Uterus (tissue), 4 donors: ENCODE measurements around the gene CHRD. TPM values are rescaled to one million over a fixed set of nuclear protein-coding genes. Genes with fewer than 3 reads are reported as not detected.

Experiments used
- DNase-seq, 2 donors: peaks; one replicate each; pipeline ENCODE4 v3.0.0-alpha.2; 2019 to 2020
- H3K27ac ChIP-seq, 2 donors: fragments of 200-600 bp; sonication (generic); 1 replicate in 1 of 2; 2 replicates in 1 of 2; pipeline ENCODE4 v1.5.1; 2016 to 2018
- H3K27me3 ChIP-seq, 2 donors: fragments of 200-600 bp; sonication (generic); one replicate each; pipeline ENCODE4 v1.5.1; 2018 to 2019; ENCODE audit warnings: control low read depth in 1 of 2
- H3K36me3 ChIP-seq, 2 donors: fragments of 200-600 bp; sonication (generic); one replicate each; pipeline ENCODE4 v1.5.1; 2019; ENCODE audit warnings: control low read depth in 1 of 2
- H3K4me1 ChIP-seq, 2 donors: fragments of 200-600 bp; sonication (generic); one replicate each; pipeline ENCODE4 v1.5.1; 2018 to 2019; ENCODE audit warnings: control low read depth in 1 of 2
- H3K4me3 ChIP-seq, 2 donors: fragments of 200-600 bp; sonication (generic); 1 replicate in 1 of 2; 2 replicates in 1 of 2; pipeline ENCODE4 v1.5.1; 2018 to 2019; ENCODE audit warnings: mild to moderate bottlenecking in 1 of 2
- H3K9me3 ChIP-seq, 2 donors: fragments of 200-600 bp; sonication (generic); one replicate each; pipeline ENCODE4 v1.5.1; 2019; ENCODE audit warnings: control low read depth in 1 of 2
- POLR2A ChIP-seq, 2 donors: fragments of 450-650 bp; IDR thresholded peaks; one replicate each; pipeline ENCODE4 v1.6.1; 2016; ENCODE audit warnings: antibody characterized with exemption in 2 of 2, mild to moderate bottlenecking in 1 of 2, moderate library complexity in 1 of 2
- intact Hi-C: fragments of 100-400 bp; cut with DNase I; formaldehyde crosslinking; loops from one replicate; pipeline ENCODE4 v1.15.1; 2023; ENCODE audit warnings: low total_unique reads
- total RNA-seq, 4 donors: library from RNA; depleted of rRNA in 3 of 4; stranded (reverse); fragments of >200 nt in 3 of 4; gene quantifications; one replicate each; pipeline versions ENCODE4 v1.1.0 to v1.2.4, GENCODE V29; 2014 to 2023
- TF ChIP-seq, protein P1 (sequence below), 4 experiments: fragments of 200-600 bp in 2 of 4; fragments of 450-650 bp in 2 of 4; sonication (generic) in 2 of 4; IDR thresholded peaks; one replicate each; pipeline ENCODE4 v1.5.1; 2016 to 2019; ENCODE audit warnings: antibody characterized with exemption in 4 of 4, mild to moderate bottlenecking in 2 of 4, moderate library complexity in 1 of 4
- donor health status: DM: yes; HTN: yes; CAD: no.

Gene CHRD
- total RNA-seq, 4 donors from 2014 or later, result 15.9 to 57.1 (median 30.7) TPM

GRCh38 chr3:184377882-184378445, 1.9 kb upstream of the CHRD start, which contains the start of gene THPO:
THPO (minus strand) TSS chr3:184378207; CDS start chr3:184376259, 1,948 bp downstream.
- Histone ChIP-seq H3K9me3 (no peaks in the 10 kb centered on the region), H3K4me3 (no peak within 1 kb of the TSS), H3K27ac (peak within 1 kb of the TSS; percentile 91 to 95), H3K4me1 (peaks cover 0 to 4% of the 10 kb centered on the region in 2 donors), H3K27me3 (no peaks in the 10 kb centered on the region), H3K36me3 (no peaks in the 10 kb centered on the region)
- intact Hi-C loops, result loop anchor here (10.0 kb wide), 2 partner anchors 137 to 167 kb away; no protein-coding TSS in a partner anchor
- peak in 1 of 2 donors; percentile 58 for DNase-seq
- TF ChIP-seq, protein P1, sequence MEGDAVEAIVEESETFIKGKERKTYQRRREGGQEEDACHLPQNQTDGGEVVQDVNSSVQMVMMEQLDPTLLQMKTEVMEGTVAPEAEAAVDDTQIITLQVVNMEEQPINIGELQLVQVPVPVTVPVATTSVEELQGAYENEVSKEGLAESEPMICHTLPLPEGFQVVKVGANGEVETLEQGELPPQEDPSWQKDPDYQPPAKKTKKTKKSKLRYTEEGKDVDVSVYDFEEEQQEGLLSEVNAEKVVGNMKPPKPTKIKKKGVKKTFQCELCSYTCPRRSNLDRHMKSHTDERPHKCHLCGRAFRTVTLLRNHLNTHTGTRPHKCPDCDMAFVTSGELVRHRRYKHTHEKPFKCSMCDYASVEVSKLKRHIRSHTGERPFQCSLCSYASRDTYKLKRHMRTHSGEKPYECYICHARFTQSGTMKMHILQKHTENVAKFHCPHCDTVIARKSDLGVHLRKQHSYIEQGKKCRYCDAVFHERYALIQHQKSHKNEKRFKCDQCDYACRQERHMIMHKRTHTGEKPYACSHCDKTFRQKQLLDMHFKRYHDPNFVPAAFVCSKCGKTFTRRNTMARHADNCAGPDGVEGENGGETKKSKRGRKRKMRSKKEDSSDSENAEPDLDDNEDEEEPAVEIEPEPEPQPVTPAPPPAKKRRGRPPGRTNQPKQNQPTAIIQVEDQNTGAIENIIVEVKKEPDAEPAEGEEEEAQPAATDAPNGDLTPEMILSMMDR (IDR thresholded peaks at IDR 0.05), result no peak
- no peak for TF ChIP-seq POLR2A (IDR thresholded peaks at IDR 0.05)

DNA sequence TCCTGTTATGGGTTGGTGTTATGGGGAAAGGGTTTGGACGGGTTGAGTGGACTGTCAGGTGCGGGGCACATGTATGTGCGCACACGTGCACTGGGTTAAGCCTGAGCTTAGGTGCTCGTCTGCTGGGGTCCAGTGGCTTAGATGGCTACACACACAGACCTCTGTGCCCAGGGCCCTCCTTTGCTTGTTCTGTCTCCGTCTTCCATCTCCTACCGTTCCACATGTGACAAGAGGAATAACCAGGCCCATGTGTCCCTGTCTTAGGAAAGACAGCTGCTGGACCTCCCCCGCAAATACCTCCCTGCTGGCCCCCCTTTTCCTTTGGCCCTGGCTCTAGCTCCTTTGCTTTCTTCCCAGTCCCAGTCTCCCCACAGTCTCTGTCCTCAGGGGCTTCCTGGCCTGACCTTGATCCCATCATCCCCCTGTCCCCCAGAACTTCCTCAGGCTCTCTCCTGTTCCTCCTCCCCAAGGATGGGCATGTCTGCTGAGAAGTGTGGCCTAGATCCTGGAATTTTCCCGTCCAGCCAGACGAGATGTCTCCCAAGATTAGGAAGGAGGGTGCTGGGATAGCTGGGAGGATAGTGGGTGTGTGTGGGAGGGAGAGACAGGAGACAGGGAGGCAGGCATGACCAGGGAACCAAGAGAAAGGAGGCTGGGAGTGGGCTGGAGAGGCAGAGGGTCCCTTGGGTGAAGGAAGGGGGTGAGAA, 1.1 kb upstream of the CHRD start:
- peak overlapping the region; percentile 36 to 67 for H3K4me3 ChIP-seq
- intact Hi-C loops, result loop anchor here (10.0 kb wide), 2 partner anchors 136 to 166 kb away; no protein-coding TSS in a partner anchor

DNA sequence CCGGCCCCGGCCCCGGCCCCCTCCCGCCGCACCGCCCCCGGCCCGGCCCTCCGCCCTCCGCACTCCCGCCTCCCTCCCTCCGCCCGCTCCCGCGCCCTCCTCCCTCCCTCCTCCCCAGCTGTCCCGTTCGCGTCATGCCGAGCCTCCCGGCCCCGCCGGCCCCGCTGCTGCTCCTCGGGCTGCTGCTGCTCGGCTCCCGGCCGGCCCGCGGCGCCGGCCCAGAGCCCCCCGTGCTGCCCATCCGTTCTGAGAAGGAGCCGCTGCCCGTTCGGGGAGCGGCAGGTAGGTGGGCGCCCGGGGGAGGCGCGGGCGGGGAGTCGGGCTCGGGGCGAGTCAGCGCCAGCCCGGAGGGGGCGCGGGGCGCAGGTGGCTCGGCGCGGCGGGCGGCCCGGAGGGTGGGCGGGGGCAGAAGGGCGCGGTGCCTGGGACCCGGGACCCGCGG, 352 bp downstream of the CHRD start:
- Histone ChIP-seq H3K9me3 (no peaks in the 10 kb centered on the region), H3K36me3 (no peaks in the 10 kb centered on the region), H3K27ac (peak overlapping the region; percentile 91 to 95), H3K4me3 (peak overlapping the region; percentile 28 to 67), H3K27me3 (no peaks in the 10 kb centered on the region), H3K4me1 (peaks cover 0 to 4% of the 10 kb centered on the region in 2 donors)
- peak; percentile 83 for DNase-seq
- no peak for TF ChIP-seq POLR2A (IDR thresholded peaks at IDR 0.05)
- TF ChIP-seq, protein P1 (IDR thresholded peaks at IDR 0.05), result peak in 1 of 4 experiments; percentile 12
- intact Hi-C loops, result no loop called here

More for the DNA sequence above, 1.1 kb upstream of the CHRD start:
- no peak for TF ChIP-seq POLR2A (IDR thresholded peaks at IDR 0.05)
- TF ChIP-seq, protein P1 (IDR thresholded peaks at IDR 0.05), result no peak
- H3K36me3 ChIP-seq, result no peaks in the 10 kb centered on the region
- H3K9me3 ChIP-seq, result no peaks in the 10 kb centered on the region
- H3K27ac ChIP-seq, result peak overlapping the region; percentile 91 to 95
- no peaks in the 10 kb centered on the region for H3K27me3 ChIP-seq
- peak; percentile 54 to 60 for DNase-seq
- H3K4me1 ChIP-seq, result peaks cover 0 to 4% of the 10 kb centered on the region in 2 donors

DNA sequence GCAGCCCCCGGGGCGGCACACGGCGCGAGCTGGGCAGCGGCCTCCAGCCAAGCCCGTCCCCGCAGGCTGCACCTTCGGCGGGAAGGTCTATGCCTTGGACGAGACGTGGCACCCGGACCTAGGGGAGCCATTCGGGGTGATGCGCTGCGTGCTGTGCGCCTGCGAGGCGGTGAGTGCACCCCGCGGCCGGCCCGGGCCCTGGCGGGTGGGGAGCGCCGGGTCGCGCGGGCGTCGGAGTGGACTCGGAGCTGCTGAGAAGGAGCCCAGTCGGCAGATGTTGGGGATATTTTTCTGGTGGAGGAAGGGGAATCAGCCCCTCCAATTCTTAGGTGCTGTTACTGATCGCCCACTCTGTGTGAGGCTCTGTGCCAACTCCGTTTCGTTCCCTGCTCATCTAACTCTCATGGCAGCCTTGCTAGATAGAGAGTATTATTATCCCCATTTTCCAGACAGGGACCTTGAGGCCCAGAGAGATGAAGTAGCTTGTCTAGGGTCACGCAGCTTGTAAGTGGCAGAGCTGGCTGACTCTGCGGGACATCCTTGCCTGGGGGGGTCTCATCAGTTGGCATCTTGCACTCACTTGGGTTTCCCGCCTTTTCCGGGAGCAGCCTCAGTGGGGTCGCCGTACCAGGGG, 890 bp downstream of the CHRD start:
- Histone ChIP-seq H3K4me3 (peak overlapping the region; percentile 28 to 67), H3K36me3 (no peaks in the 10 kb centered on the region), H3K9me3 (no peaks in the 10 kb centered on the region), H3K27ac (peak overlapping the region; percentile 91 to 95), H3K4me1 (peaks cover 0 to 4% of the 10 kb centered on the region in 2 donors), H3K27me3 (no peaks in the 10 kb centered on the region)
- TF ChIP-seq, protein P1 (IDR thresholded peaks at IDR 0.05), result no peak
- no peak for TF ChIP-seq POLR2A (IDR thresholded peaks at IDR 0.05)
- intact Hi-C loops, result no loop called here
- peak in 1 of 2 donors; percentile 47 for DNase-seq
